Cardiac fibroblast (primary cell): ENCODE measurements around the gene VSIG2.
A peak's percentile ranks its signal among the peaks of the same experiment; 100 is the strongest.

Experiments
- DNase-seq, 2 donors: peaks; one replicate each; pipeline versions ENCODE4 v3.0.0 to v3.0.0-alpha.2; 2010; ENCODE audit warnings: low read depth in 2 of 2
- H3K4me3 ChIP-seq, 2 donors: replicated peaks in 1 of 2; 1 replicate in 1 of 2; 2 replicates in 1 of 2; pipeline ENCODE4 v1.5.1; 2011; ENCODE audit warnings: low read depth in 2 of 2, low read length in 2 of 2, mild to moderate bottlenecking in 2 of 2, moderate library complexity in 1 of 2
- CTCF ChIP-seq: IDR thresholded peaks from one replicate; pipeline ENCODE4 v1.5.1; 2011; ENCODE audit warnings: low read depth, mild to moderate bottlenecking, low read length, inconsistent platforms

VSIG2 gene

GRCh38 chr11:124722176-124722575, 29.9 kb downstream of the VSIG2 start:
- TF ChIP-seq CTCF, result no peak
- H3K4me3 ChIP-seq, result no peak overlapping the region
- DNase-seq, result no peak

- no peak overlapping the region for H3K4me3 ChIP-seq
- TF ChIP-seq CTCF, result no peak
- no peak for DNase-seq
Measured at GRCh38 chr11:124719534-124719933, 32.5 kb downstream of the VSIG2 start.

- TF ChIP-seq CTCF, result no peak
- no peak for DNase-seq
- H3K4me3 ChIP-seq, result no peak overlapping the region
Measured at GRCh38 chr11:124718801-124719200, 33.3 kb downstream of the VSIG2 start.

- peak overlapping the region; percentile 42 to 48 for H3K4me3 ChIP-seq
- TF ChIP-seq CTCF, result no peak
- DNase-seq, result peak; percentile 40 to 44
Measured at GRCh38 chr11:124717786-124718651, 34.0 kb downstream of the VSIG2 start.

- no peak for TF ChIP-seq CTCF
- DNase-seq, result peak; percentile 46 to 59
- H3K4me3 ChIP-seq, result peak overlapping the region; percentile 42 to 48
Measured at GRCh38 chr11:124717421-124717785, 34.7 kb downstream of the VSIG2 start.

- peak in 1 of 2 donors; percentile 41 for DNase-seq
- H3K4me3 ChIP-seq, result no peak overlapping the region
- no peak for TF ChIP-seq CTCF
Measured at GRCh38 chr11:124716591-124716990, 35.5 kb downstream of the VSIG2 start.
